Spleen (tissue), 11 donors: ENCODE results near the gene MCM3AP. TPM values are rescaled to one million over a fixed set of nuclear protein-coding genes. Genes with fewer than 3 reads are reported as not detected.
A peak's percentile ranks its signal among the peaks of the same experiment; 100 is the strongest.

Source experiments
- DNase-seq: peaks from one replicate; pipeline ENCODE4 v3.0.0-alpha.2; 2020
- H3K27ac ChIP-seq, 8 donors: fragments of 200-600 bp; sonication (generic) in 7 of 8; 1 replicate in 4 of 8; 2 replicates in 4 of 8; pipeline versions ENCODE4 v1.5.0 to v1.8.0; 2016 to 2021; ENCODE audit warnings: inconsistent platforms in 4 of 8, mild to moderate bottlenecking in 4 of 8, moderate library complexity in 1 of 8
- H3K27me3 ChIP-seq, 7 donors: fragments of 200-600 bp; sonication (generic) in 6 of 7; replicated peaks in 1 of 7; 1 replicate in 4 of 7; 2 replicates in 3 of 7; pipeline versions ENCODE4 v1.5.0 to v1.8.0; 2016 to 2021; ENCODE audit warnings: inconsistent platforms in 3 of 7, mild to moderate bottlenecking in 1 of 7
- H3K36me3 ChIP-seq, 6 donors: fragments of 200-600 bp; sonication (generic) in 5 of 6; 1 replicate in 4 of 6; 2 replicates in 2 of 6; pipeline versions ENCODE4 v1.5.0 to v1.8.0; 2016 to 2021; ENCODE audit warnings: inconsistent platforms in 2 of 6
- H3K4me1 ChIP-seq, 6 donors: fragments of 200-600 bp; sonication (generic) in 5 of 6; 1 replicate in 3 of 6; 2 replicates in 3 of 6; pipeline versions ENCODE4 v1.5.0 to v1.8.0; 2016 to 2021; ENCODE audit warnings: inconsistent platforms in 3 of 6
- H3K4me3 ChIP-seq, 8 donors: fragments of 200-600 bp; sonication (generic) in 7 of 8; 1 replicate in 4 of 8; 2 replicates in 4 of 8; pipeline versions ENCODE4 v1.5.0 to v1.8.0; 2016 to 2021; ENCODE audit warnings: inconsistent platforms in 4 of 8, mild to moderate bottlenecking in 4 of 8, moderate library complexity in 2 of 8
- H3K9me3 ChIP-seq, 8 donors: fragments of 200-600 bp; sonication (generic) in 7 of 8; 1 replicate in 4 of 8; 2 replicates in 4 of 8; pipeline versions ENCODE4 v1.5.0 to v1.8.0; 2016 to 2021; ENCODE audit warnings: inconsistent platforms in 4 of 8
- CTCF ChIP-seq, 11 experiments: fragments of 200-600 bp in 7 of 11; fragments of 450-650 bp in 4 of 11; sonication (generic) in 4 of 11; IDR thresholded peaks in 8 of 11; conservative IDR thresholded peaks in 3 of 11; 1 replicate in 7 of 11; 2 replicates in 4 of 11; pipeline versions ENCODE4 v1.4.0 to v1.8.0; 2016 to 2021; ENCODE audit warnings: antibody characterized with exemption in 11 of 11, inconsistent platforms in 4 of 11, mild to moderate bottlenecking in 1 of 11
- POLR2A ChIP-seq, 3 donors: fragments of 450-650 bp; IDR thresholded peaks; one replicate each; pipeline ENCODE4 v1.5.1; 2017; ENCODE audit warnings: antibody characterized with exemption in 3 of 3, mild to moderate bottlenecking in 1 of 3
- POLR2AphosphoS5 ChIP-seq, 3 donors: sonication (generic); formaldehyde crosslinking; IDR thresholded peaks; one replicate each; pipeline ENCODE4 v1.5.1; 2017; ENCODE audit warnings: antibody characterized with exemption in 3 of 3
- WGBS, 5 donors: extraction: QIAGEN DNeasy Blood & Tissue Kit in 3 of 5; methylation state at CpG; one replicate each; pipeline versions ENCODE4 v1.1.5 to v1.1.7; 2013 to 2018; 5-methylcytosine and 5-hydroxymethylcytosine counted together
- intact Hi-C: fragments of 100-400 bp; cut with DNase I; formaldehyde crosslinking; loops from one replicate; pipeline ENCODE4 v1.15.0; 2023; ENCODE audit warnings: low total_unique reads
- polyA plus RNA-seq, 3 donors: library from polyadenylated mRNA; stranded (reverse); fragments of 200-250 nt; gene quantifications; one replicate each; pipeline ENCODE4 v1.2.1, GENCODE V29; 2013
- total RNA-seq, 7 donors: library from RNA; depleted of rRNA in 3 of 7; stranded (reverse); fragments of >200 nt in 3 of 7; fragmentation: NEBNext Ultra II Directional in 4 of 7; extraction: Animal tissue kit (Norgen Biotek cat#: 25700) in 4 of 7; gene quantifications; one replicate each; pipeline versions ENCODE4 v1.1.0 to v1.2.1, GENCODE V29; 2016 to 2021
- donor health status: healthy with polysubstance abuse.
- donor health status: DM: no; HTN: no; CAD: no; lungs with moderate emphysema.
- donor health status: DM: no; HTN: no; CAD: no.
- donor health status: Bipolar disorder and iron deficiency.
- donor health status: healthy.
- donor health status: DM: no; HTN: no; CAD: no.
- donor health status: DM: yes; HTN: yes; CAD: no.

Gene MCM3AP
- total and polyA plus RNA-seq, 10 donors = 35.2 to 144 (median 103) TPM

GRCh38 chr21:46228345-46229051 is 56.9 kb downstream of the MCM3AP start, which contains the start of gene LSS:
Gene LSS, minus strand, starts transcription at chr21:46228774. Its CDS starts 29 bp downstream, at chr21:46228745.
- 0 to 1% (median 0%) methylated on average over 16 to 77 of the region's 77 CpGs for WGBS, 5 donors
- peak within 1 kb of the TSS; percentile 88 to 99 (median 96) for H3K4me3 ChIP-seq
- intact Hi-C loops = no loop called here
- no peaks in the 10 kb centered on the region for H3K9me3 ChIP-seq
- H3K36me3 ChIP-seq = peaks cover 0 to 26% (median under 1%) of the 10 kb centered on the region in 6 donors
- peaks cover 6 to 46% (median 29%) of the 10 kb centered on the region in 6 donors for H3K4me1 ChIP-seq
- DNase-seq = peak; percentile 100
- H3K27me3 ChIP-seq = no peaks in the 10 kb centered on the region
- peak within 1 kb of the TSS; percentile 61 to 89 (median 79) for H3K27ac ChIP-seq
- no peak for TF ChIP-seq CTCF (IDR thresholded peaks at IDR 0.05 in 8 of 11, conservative IDR thresholded peaks at IDR 0.05 in 3 of 11)
- peak; percentile 77 to 79 (median 79) for TF ChIP-seq POLR2AphosphoS5 (IDR thresholded peaks at IDR 0.05)

- Histone ChIP-seq H3K4me3 (peak overlapping the region; percentile 88 to 99 (median 96)), H3K36me3 (peaks cover 0 to 26% (median 2%) of the 10 kb centered on the region in 6 donors), H3K4me1 (peaks cover 6 to 46% (median 29%) of the 10 kb centered on the region in 6 donors), H3K9me3 (no peaks in the 10 kb centered on the region), H3K27ac (peak overlapping the region; percentile 61 to 89 (median 79)), H3K27me3 (no peaks in the 10 kb centered on the region)
- intact Hi-C loops = no loop called here
- WGBS, 5 donors = 1 to 4% (median 3%) methylated on average over 20 of the region's 20 CpGs
- peak; percentile 84 for DNase-seq
- no peak for TF ChIP-seq CTCF (IDR thresholded peaks at IDR 0.05 in 8 of 11, conservative IDR thresholded peaks at IDR 0.05 in 3 of 11)
- TF ChIP-seq POLR2A (IDR thresholded peaks at IDR 0.05) = no peak
- no peak for TF ChIP-seq POLR2AphosphoS5 (IDR thresholded peaks at IDR 0.05)
Observed at GRCh38 chr21:46227811-46228344, 57.5 kb downstream of the MCM3AP start.

GRCh38 chr21:46226920-46227599 is 58.4 kb downstream of the MCM3AP start:
- intact Hi-C loops = no loop called here
- TF ChIP-seq CTCF (IDR thresholded peaks at IDR 0.05 in 8 of 11, conservative IDR thresholded peaks at IDR 0.05 in 3 of 11) (no peak), POLR2AphosphoS5 (IDR thresholded peaks at IDR 0.05) (no peak), POLR2A (IDR thresholded peaks at IDR 0.05) (no peak)
- DNase-seq = peak; percentile 66
- Histone ChIP-seq H3K4me1 (peaks cover 6 to 46% (median 29%) of the 10 kb centered on the region in 6 donors), H3K27me3 (no peaks in the 10 kb centered on the region), H3K4me3 (peak overlapping the region in 2 of 8 donors; percentile 88 to 99), H3K27ac (peak overlapping the region in 3 of 8 donors; percentile 3 to 86 (median 83)), H3K36me3 (peaks cover 0 to 27% (median 10%) of the 10 kb centered on the region in 6 donors), H3K9me3 (no peaks in the 10 kb centered on the region)
- 55 to 77% (median 66%) methylated on average over 4 of the region's 4 CpGs for WGBS, 5 donors
